Measurements from ENCODE around the gene TBC1D2B. TPM values are rescaled to one million over a fixed set of nuclear protein-coding genes. Genes with fewer than 3 reads are reported as not detected.
A peak's percentile ranks its signal among the peaks of the same experiment; 100 is the strongest.

Gene TBC1D2B
- total and polyA plus RNA-seq, 2 of the 4 experiments (the other 2 are of a cell fraction), result 17.7 to 28.3 TPM

DNA sequence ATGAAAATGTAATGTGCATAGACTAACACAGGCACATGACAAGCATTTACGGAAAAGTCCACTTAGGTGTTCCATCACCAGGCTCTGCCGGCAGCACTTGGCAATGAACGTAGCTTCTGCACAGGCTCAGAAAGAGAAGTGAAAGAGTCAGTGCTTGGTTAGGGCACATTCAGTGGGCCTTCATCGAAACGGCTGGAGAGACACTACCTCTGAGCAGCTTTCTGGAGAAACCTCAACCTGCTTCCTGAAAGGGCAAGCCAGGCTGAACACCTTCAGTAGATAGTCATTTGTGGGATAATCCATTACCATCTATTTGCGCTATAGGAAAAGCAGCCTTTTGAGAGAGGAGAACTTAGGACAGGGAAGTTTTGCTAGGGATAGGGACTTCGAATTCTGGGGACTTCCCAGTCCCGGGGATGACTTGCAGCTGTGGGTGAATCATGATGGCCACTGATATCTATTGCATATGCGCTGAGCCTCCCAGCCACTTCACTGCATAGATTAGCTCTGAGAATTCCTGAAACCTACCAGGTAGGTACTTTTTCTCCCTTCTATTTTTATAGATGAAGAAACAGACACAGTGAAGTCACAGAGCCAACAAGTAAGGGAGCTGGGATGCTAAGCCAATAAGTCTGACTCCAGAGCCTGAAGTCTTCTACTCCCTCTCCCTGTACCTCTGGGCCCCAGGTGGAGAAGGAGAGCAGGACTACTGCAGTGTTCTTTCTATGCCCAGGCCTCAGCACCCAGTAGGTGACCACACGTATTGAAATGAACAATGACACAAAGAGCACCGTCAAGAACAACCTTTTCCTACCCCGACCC lies 10.7 kb upstream of the TBC1D2B start:
- no peak overlapping the region for H3K27ac ChIP-seq (ENCODE audit: insufficient read depth, low read length)
- H3K23ac ChIP-seq (ENCODE audit: low read depth, low read length), result no peak overlapping the region
- ChIA-PET CTCF (interaction anchor here (1.0 kb wide), 1 partner anchor 13 kb away, joined by 3 read pairs; no protein-coding TSS in a partner anchor), POLR2A (ENCODE audit: unreplicated experiment) (no interaction called here)
- peaks cover 4% of the 10 kb centered on the region for H4K20me1 ChIP-seq (ENCODE audit: insufficient read depth, low read length)
- TF ChIP-seq FOS (IDR thresholded peaks at IDR 0.05; ENCODE audit: low read depth, low read length) (no peak), BHLHE40 (IDR thresholded peaks at IDR 0.05; ENCODE audit: low read depth, low read length) (no peak), RCOR1 (IDR thresholded peaks at IDR 0.05; ENCODE audit: insufficient replicate concordance, low read length) (no peak), SMC3 (IDR thresholded peaks at IDR 0.05; ENCODE audit: low read depth, low read length) (no peak), POLR2A (IDR thresholded peaks at IDR 0.05; ENCODE audit: low read depth, low read length) (no peak), CEBPB (IDR thresholded peaks at IDR 0.05; ENCODE audit: low read depth, low read length) (no peak), NFE2L2 (IDR thresholded peaks at IDR 0.05; ENCODE audit: low read depth, low read length) (no peak), MAFK (IDR thresholded peaks at IDR 0.05; ENCODE audit: low read depth, low read length) (no peak), CHD1 (IDR thresholded peaks at IDR 0.05; ENCODE audit: low read depth, low read length) (no peak)
- TF ChIP-seq, protein P1, sequence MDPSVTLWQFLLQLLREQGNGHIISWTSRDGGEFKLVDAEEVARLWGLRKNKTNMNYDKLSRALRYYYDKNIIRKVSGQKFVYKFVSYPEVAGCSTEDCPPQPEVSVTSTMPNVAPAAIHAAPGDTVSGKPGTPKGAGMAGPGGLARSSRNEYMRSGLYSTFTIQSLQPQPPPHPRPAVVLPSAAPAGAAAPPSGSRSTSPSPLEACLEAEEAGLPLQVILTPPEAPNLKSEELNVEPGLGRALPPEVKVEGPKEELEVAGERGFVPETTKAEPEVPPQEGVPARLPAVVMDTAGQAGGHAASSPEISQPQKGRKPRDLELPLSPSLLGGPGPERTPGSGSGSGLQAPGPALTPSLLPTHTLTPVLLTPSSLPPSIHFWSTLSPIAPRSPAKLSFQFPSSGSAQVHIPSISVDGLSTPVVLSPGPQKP (IDR thresholded peaks at IDR 0.05; ENCODE audit: borderline replicate concordance, low read depth, low read length), result no peak
- TF ChIP-seq, protein P2, sequence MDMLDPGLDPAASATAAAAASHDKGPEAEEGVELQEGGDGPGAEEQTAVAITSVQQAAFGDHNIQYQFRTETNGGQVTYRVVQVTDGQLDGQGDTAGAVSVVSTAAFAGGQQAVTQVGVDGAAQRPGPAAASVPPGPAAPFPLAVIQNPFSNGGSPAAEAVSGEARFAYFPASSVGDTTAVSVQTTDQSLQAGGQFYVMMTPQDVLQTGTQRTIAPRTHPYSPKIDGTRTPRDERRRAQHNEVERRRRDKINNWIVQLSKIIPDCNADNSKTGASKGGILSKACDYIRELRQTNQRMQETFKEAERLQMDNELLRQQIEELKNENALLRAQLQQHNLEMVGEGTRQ (IDR thresholded peaks at IDR 0.05; ENCODE audit: low read depth, low read length), result no peak
- H2AK5ac ChIP-seq (ENCODE audit: low read depth, low read length), result 0 out of 2 replicates have a peak overlapping the region, but pooled peaks have one; percentile 24
- H4K91ac ChIP-seq (ENCODE audit: insufficient read depth, low read depth, low read length), result no peak overlapping the region
- H3K4me3 ChIP-seq (ENCODE audit: insufficient read depth, low read depth, low read length), result no peak overlapping the region
- no peak overlapping the region for H2BK120ac ChIP-seq (ENCODE audit: low read depth, low read length)
- no peak overlapping the region for H2BK5ac ChIP-seq (ENCODE audit: low read depth, low read length, poor library complexity, severe bottlenecking)
- no peak overlapping the region for H3K4me2 ChIP-seq (ENCODE audit: low read depth, low read length)
- H4K5ac ChIP-seq (ENCODE audit: low read depth, low read length), result no peak overlapping the region
- no peak overlapping the region for H2AK9ac ChIP-seq (replicated peaks; ENCODE audit: low read depth, low read length, poor library complexity)
- H3K9me1 ChIP-seq (ENCODE audit: insufficient read depth, low read length), result peaks cover 12% of the 10 kb centered on the region
- H3K14ac ChIP-seq (replicated peaks; ENCODE audit: low read depth, low read length), result no peak overlapping the region
- H2BK15ac ChIP-seq (ENCODE audit: low read depth, low read length), result no peak overlapping the region
- no peaks in the 10 kb centered on the region for H3K36me3 ChIP-seq (ENCODE audit: control insufficient read depth, insufficient read depth, low read length)
- no peak overlapping the region for H2AFZ ChIP-seq (replicated peaks; ENCODE audit: low read length, poor library complexity)
- dilution Hi-C loops (cut with HindIII; ENCODE audit: low sequenced_read_pairs, unreplicated experiment), result no loop called here
- no peaks in the 10 kb centered on the region for H3K79me1 ChIP-seq (ENCODE audit: low read depth in 1 of 2, low read length in 2 of 2)
- no peak overlapping the region for H3K56ac ChIP-seq (ENCODE audit: extremely low read depth, insufficient read depth, low read length)
- ATAC-seq (ENCODE audit: low read depth) (no peak), DNase-seq (peak; percentile 46)
- no peak overlapping the region for H4K8ac ChIP-seq (ENCODE audit: low read depth in 2 of 2, low read length in 2 of 2)
- WGBS, 2 experiments (ENCODE audit: extremely low coverage in 2 of 2, insufficient read length in 1 of 2), result 89% methylated on average over 4 of the region's 12 CpGs; no CpG with 5 or more reads in 1 of the 2 experiments
- BruUV-seq (replicated peaks), result no TSS peak
- peaks cover 26% of the 10 kb centered on the region for H3K4me1 ChIP-seq (ENCODE audit: control insufficient read depth, insufficient read depth, low read length)
- H3K9ac ChIP-seq (ENCODE audit: low read depth, low read length), result no peak overlapping the region
- intact Hi-C loops (cut with micrococcal nuclease), result no loop called here
- peaks cover 12% of the 10 kb centered on the region for H3K27me3 ChIP-seq (ENCODE audit: control insufficient read depth, insufficient read depth, low read length)
- H2BK20ac ChIP-seq (ENCODE audit: low read depth, low read length), result no peak overlapping the region
- H3K18ac ChIP-seq (ENCODE audit: low read depth, low read length), result no peak overlapping the region; the same call in 1 of the 2 replicates
- no peaks in the 10 kb centered on the region for H3K9me3 ChIP-seq (ENCODE audit: control insufficient read depth, insufficient read depth, low read length)
- H3K4ac ChIP-seq (ENCODE audit: low read depth, low read length), result no peak overlapping the region
- in situ Hi-C loops (cut with MboI; ENCODE audit: low sequenced_read_pairs), result no loop called here

Data from IMR-90 (cell line).